Melanocyte of skin (primary cell): ENCODE measurements around the gene CDH19. TPM values are rescaled to one million over a fixed set of nuclear protein-coding genes. Genes with fewer than 3 reads are reported as not detected.

ENCODE experiments used
- total RNA-seq, 2 donors: library from RNA; depleted of rRNA; stranded (reverse); fragments of >200 nt; gene quantifications; 2 replicates each; pipeline ENCODE4 v1.2.3, GENCODE V29; 2012

Gene CDH19
- total RNA-seq: 10 to 100 TPM in 1 of 2 donors, 1 to 10 TPM in 1; 7.3 to 15.8 TPM

DNA sequence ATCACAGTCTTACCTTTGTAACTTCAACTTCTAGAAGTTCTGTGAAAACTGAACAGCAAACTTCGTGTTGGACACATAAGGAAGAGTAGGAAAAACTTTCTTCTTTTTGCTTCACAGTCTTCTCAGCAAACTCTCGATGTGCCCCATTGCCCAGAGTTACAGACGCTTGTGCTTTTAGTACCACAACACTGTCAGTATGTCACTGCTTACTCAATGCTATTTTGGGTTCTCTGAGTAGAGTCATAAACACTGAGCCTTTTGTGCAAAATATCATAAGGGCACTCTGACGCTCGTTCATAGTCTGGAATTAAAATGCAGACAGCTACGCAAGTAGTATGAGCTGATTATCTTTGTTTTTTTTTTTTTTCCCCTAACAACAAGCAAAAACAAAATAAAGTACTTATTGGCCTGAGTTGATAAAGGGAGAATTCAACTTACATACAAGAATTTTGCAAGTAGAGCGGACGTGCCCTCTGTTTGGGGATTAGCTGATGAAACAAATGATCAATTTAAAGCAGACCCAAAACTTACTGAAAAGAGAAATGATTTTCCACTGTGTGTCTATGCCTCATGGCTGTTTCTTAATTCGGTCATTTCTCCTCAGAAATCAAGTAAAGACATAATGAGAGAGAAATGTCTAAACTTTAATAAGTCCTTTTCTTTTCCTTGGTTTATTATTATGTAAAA, at the start of gene CDH19:
CDH19 (minus strand) TSS at position 150 of the 687 bp plus-strand sequence. CDS start 31,886 bp downstream, outside the sequence.

